Stimulated activated CD4-positive, alpha-beta T cell treated with anti-CD3 and anti-CD28 coated beads, Interleukin-1b, Interleukin-23, amount 100 ng/mL, for 24 hours (primary cell): Measurements from ENCODE around the gene STAC2.
A peak's percentile ranks its signal among the peaks of the same experiment; 100 is the strongest.

ENCODE experiments used
- DNase-seq, 4 experiments: peaks; one replicate each; pipeline ENCODE4 v3.0.0-alpha.2; 2020; ENCODE audit warnings: low read depth in 4 of 4, low spot score in 1 of 4

The STAC2 gene

DNA sequence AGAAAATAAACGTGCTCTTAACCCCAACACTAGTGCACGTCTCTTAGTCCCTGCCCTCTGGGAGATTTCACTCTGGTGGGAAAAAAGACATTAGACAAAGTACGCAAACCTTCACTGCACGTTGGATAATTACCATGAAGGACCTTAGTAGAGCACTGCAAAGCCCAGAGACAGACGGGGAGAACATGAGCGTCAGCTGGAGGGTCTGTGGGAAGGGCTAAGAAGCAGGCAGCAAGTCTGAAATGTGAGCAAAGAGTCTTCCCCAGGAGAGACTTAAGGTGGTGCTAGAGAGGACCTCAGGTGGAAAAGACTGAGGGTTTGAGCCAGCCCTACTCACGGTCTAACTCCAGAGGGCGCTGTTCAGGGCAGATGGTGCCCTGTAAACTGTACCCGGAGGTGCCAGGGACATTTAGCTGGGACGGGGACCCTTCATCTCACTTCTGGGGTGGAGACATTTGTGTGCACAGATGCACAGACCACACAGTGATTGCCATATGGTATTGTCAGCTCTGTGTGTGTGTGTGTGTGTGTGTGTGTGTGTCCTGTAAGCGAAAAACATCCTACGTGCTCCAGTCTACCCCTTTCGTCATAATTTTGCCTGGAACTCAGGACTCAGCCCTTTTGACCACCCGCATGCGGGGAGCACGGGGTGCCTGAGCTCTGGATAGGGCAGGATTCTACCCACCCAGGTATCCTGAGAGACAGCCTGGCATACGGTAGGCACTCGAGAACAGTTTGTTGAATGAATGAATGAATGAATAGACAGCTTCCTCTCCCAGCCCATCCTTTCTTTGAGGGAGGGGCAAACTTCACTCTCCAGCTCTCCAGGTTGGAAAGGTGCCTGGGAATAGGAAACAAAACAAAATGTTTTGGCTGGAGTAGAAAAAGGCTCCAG, 10.1 kb upstream of the STAC2 start:
- DNase-seq, result no peak

DNA sequence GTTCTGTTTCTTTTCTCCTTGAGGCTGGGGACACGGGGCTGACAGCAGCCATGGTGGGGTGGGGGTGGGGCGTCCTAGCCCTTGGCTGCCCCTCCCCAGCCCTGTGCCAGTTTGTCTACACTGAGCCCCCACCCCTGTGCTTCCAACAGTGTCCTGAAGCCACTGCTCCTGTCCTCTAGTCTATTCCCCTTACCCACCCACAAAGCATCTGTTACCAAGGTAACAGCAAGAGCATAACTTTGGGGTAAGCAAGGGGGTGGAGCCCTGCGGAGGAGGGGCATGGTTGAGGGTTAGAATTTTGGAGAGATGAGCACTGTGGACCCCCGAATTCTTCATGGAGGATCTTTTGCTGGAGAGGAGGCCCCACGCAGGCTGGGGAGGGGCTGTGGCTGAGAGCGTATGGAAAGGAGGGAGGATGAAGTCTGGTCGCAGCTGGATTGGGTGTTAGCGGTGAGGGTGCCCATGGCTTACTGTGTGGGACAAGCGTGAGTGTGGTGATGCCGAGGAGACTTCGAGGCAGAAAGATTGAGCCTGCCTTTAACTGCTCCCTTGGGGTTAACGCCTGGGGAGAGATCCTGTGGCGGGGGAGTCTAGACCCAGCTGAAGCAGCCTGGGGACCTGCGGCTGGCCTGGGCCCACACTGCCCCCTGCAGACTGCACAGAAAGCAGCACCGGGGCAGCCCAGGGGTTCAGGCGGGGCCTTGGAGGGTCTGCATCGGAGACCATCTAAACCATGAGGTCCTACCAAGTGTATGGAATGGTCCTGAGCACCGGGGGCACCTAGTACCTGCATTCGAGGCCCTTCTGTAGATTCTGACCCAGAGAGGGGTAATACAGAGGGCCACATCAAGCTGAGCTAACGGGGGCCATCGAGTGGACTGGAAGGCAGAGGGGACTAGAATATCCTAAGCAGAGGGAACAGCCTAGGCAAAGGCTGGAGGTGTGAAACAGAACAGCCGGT, 6.1 kb upstream of the STAC2 start:
- DNase-seq, result peak in 2 of 4 experiments; percentile 19 to 26

DNA sequence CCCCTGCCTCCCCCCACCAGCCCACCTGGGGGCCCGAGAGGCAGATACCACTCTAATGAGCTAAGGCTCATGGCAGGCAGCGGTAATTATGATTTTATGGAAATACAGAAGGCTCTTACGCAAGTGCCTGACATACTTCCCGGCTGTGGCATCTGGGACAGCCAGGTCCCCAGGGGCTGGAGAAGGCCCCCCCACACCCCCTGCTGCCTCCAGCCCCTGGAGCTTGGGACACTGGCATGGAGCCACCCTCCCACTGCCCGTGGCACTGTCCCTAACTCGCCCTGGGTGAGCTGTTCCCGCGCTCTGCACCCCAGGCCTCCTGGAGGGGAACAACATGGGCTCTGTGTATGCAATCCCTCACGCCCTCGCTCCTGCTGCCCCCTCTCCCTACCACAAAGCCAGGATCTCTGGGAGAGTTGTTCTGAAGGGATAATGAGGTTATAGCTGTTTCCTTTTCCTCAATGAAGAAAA, 5.4 kb upstream of the STAC2 start:
- no peak for DNase-seq

DNA sequence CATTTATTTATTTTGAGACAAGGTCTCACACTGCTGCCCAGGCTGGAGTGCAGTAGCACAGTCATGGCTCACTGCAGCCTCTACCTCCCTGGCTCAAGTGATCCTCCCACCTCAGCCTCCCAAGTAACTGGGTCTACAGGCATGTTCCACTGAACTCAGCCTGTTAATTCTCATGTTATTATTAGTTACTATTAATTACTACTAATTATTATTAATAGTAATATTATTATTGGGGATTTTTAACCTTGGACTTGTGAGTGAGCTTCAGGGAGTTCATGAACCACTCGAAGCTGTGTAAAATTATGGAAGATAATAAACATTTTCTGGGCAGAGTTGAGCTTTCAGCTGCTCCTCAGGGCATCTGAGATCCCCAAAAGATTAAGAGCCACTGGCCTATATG, 4.6 kb upstream of the STAC2 start:
- no peak for DNase-seq

DNA sequence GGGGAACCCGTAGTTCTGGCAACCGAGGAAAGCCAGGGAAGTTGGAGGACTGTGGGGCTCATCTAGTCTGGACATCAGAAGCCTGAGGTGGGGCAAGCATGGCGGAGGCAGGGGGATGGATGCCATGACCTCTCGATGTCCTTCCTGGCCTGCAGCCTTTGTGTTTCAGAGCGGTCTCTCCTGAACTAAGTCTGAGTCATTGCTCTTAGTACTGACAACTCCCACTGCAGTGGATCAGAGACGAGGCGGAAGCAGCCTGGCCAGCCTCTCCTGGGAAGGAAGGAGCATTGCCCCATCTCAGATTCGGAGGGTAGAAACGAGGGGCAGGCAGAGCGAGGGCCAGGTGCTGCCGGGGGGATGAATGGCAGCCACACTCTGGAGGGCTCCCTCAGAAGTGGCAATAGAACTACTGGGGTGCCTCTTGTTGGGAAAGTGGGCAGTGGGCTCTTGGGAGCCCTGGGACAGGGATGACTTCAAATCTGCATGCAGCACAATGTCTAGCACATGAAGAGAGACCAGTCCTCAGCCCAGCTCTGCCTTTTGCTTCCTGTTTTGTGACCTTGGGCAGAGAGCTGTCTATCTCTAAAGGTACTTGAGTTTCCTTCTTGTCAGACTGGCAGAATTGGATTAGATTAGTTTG, 3.6 kb upstream of the STAC2 start:
- DNase-seq, result no peak

DNA sequence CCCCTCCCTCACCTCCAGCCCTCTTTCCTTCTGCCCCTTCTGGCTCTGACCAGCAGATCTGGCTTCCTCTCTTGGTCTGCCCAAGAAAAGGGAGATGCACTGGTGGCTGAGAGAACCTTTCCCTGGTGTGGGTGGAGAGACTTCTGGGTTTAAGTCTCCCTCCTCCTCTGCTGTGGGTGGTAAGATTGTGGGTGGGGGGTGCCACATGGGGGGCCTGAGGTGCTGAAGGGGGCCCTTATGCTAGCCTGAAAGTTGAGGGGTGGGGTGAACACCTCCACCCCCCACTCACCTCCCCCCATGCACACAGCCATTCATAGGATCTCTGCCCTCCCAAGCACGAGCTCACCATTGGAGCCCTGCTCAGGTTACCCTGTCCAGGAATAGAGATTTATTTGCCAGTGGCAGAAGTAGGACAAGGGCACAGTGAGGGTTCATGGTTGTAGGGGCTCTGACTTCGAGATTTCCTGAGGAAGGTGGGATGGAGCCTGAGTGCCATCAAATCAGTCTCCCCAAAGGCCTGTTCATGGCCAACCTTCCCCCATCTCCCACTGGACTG, 1.7 kb upstream of the STAC2 start:
- DNase-seq, result no peak

DNA sequence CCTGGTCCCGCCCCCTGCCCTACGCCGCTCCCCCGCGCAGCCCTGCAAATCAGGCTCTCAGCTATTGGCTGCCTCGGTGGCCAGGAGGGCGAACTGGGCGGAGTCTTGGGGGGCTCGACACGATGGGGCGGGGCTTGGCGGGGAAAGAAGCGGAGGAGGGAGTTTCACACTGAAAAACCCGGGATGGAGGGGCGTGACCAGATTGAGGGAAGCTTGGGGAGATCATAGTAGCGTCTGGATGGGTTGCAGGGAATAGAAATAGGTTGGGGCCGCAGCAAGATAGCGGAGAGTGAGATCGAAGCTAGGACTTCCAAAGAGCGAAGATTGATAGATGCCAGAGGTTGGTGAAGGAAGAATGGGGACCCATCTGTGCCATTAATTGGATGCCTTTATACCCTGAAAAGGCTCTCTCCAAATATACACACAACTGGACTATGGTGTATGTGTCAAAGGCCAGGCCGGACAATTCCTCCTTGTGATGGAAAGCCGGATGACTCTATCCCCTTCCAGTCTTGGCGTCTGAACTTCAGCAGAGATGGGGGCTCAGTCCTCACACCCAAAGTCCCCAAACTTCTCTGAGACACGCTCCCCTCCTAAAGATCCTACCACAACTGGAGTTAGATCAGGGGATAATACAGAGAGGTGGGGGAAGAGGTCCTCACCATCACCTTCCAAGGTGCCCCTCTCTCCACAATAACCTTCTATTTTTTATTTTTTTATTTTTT, 376 bp upstream of the STAC2 start:
- DNase-seq, result peak in 1 of 4 experiments; percentile 50

DNA sequence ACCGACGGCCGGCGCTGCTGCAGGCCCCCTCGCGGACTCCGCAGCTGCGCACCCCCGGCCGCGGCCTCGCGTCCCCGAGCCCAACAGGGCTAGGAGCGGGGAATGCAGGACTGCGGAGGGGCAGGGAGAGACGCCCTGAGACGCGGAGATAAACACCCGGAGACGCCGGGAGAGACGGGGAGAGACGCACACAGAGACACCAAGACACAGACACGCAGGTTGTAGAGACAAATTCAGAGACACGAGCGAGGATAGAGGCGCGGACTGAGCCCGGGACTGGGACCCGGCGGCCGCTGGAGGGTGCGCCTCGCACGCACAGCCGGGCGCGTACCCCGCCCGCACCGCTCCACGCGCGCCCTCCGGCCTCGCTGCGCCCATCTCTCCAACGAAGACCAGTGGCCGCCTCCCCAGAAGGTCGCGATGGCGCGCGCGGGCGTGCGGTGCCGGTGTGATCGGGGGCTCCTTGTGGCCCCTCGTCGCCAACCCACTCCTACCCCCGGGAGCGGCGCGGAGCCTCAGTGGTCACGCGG, 902 bp downstream of the STAC2 start:
- no peak for DNase-seq

DNA sequence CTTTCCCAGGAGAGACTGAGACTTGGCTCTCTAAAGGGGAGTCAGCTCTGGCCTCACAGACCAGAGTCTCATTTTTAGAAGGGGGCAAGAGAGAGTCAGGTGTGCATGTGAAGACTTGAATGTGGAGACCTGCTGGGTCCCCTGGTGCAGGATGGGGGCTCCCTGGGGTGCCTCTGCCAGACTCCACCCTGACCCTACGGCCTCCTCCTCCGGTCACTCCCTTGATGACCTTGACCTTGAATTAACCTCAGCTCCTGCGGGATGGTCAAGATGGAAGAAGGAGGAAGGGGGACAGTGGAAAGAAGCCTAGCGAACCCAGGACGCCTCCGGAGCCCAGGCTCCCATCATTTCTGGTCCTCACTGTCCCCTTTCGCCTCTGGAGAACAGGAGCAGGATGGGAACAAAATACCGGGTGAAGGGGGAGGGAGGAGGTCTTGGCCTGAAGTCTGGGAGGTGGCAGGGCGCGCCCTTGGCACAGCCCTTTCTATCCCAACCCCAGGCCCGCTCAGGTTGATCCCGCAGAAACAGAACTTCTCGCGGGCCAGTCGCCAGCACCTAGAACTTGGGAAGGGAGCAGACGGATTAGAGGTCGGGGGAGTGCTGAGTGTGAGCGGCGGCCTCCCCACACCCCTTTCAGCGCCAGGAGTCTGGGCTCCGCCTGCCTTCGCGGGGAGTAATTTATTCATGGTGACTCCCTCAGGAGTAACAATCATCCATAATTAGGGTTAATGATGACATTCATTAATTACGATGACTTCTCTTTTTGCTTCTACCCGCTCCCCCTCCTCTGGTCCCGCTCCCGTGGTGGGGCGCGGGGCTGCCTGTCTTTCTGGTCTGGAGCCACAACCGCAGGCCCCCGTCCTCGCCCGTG, 1.6 kb downstream of the STAC2 start:
- no peak for DNase-seq

DNA sequence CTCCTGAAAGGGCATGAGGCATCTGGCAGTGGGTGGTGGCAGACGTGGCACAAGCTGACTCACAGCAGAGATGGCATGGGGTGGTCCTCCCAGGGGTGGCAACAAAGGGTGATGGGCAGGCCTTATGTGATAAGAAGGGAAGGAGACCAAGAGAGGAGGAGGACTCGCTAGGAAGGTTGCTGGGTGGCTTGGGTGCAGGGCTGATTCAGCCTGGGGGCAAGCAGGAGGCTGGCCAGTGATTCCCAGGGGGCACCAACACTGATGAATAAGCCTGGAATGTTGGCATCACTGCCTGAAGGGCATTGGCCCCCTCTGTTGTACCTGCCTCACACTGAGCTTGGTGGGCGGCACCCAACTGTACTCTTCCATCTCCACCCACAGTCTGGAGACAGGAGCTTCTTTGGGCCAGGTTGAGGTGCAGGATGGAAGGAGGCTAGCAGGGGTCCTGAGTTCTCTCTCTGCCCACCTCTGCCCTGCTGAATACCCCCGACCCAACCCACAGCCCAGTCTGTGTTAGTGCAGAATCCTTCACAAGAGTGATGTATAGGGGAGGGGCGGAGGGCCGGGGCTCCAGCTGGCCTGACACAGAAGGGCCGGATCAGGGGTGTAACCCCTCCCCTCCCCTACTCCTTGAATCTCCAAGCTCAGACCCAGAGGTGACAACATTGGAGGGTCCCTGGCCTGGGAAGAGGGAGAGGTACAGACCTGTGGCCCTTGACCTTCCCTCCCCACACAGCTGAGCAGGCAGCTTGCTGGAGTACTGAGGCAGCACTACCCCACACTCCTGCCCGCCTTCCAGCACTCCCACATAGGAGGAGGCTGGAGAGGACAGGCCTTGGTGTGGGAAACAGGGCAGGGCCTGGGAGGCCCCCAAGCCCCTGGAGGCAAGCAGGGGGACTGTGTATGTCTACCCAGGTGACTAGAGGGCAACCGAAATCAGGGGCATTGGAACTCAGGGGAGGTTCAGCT, 2.6 kb downstream of the STAC2 start:
- DNase-seq, result no peak

DNA sequence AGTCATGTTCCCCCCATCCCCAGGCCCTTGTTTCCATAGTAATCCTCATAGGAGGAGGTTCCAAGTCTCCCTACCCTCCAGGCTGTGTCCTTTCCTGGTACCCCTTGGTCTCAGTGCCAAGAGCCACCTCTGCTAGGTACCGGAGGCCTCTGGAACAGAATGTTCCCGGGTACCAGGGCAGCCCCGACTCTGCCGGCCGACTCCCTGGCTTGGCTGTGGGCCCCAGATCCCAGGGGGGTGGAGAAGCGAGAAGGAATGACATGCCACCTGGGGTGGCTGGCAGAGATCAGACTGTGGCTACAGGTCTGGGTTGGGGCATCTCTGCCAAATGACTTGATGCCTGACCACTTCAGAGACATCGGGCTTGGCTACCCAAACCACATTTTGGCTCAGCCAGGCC, 3.6 kb downstream of the STAC2 start:
- no peak for DNase-seq

DNA sequence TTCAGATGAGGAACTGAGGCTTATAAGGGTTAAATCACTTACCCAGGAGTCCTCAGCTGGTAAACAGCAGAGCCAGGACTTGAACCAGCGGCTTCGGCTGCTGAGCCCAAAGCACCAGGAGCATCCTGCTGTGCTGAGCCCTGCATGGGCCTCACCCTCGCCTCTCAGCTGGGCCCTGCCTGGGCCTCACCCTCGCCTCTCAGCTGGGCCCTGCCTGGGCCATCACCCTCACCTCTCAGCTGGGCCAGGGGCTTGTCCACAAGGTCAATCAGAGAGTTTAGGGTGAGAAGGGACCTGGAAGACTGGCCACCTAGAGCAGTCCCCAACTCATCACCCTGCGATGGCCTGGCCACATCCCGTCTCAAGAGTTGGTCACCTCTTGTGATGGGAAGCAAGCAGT, 4.2 kb downstream of the STAC2 start:
- DNase-seq, result no peak

DNA sequence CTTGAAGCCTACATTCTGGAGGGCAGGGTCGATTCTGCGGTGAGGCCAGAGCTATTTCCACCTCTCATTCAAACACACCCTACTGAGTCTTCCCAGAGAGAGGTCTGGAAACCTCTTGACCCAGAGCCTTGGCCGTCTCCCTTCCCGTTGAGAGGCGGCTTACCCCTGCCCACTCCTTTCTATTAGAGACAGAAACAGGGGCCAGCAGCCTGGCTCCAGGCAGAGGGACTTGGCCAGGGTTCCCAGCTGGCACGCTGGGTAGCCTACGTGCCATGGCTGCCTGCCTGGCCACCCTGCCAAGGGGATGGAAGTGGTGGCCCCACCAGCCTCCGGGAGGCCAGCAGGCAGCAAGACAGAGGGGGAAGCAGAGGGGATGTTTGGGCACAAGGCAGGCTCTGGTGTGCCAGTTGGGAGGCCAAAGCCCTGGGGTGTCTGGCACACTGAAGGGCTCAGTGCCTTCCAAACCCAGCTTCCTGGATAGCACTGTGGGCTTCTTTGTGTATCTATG, 6.0 kb downstream of the STAC2 start:
- DNase-seq, result no peak

DNA sequence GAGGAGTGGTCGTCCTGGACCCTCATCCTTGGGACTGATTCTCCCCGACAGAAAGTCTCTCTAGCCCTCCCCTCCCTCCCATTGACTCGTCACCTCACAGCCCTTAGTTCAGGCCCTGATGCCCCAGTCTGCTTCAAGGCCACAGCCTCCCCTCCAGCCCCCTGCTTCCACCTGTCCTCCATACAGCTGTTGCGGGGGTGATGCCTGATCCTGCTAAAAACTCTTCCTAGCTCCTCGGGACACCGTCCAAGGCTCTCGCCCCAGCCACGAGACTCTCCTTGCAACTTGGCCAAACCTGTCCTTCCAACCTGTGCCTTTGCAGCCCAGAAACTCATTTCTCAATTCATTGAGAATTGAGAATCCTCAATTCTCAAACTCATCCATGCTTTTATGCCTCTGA, 6.8 kb downstream of the STAC2 start:
- DNase-seq, result no peak

DNA sequence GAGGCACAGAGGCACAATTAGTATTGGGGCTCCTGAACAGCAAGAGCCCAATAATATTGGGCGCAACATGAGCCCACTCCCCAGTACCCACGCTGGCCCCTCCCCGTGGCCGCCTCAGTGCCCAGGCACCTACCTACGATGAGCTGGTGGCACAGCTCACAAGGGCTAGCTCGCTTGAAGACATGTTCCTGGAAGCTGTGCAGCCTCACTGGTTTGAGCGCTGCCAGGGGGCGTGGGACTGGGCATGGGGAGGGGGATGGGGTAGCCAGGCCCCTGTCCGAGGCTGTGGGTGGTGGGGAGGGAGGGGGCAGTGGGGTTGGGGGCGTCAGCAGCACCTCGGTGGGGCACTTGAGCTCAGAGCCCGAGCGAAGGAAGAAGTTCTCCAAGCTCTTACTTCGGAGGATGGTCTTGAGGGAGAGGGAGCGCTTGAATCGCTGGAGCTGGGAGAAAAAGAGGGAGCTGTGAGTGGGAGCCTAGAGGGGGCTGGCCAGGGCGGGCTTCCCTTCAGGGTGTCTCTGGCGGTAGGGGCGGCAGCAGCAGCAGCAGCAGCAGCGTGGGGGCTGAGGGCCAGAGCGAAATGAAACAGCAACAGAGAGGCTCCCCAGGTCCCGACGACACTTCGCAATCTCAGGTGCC, 7.9 kb downstream of the STAC2 start:
- DNase-seq, result no peak

DNA sequence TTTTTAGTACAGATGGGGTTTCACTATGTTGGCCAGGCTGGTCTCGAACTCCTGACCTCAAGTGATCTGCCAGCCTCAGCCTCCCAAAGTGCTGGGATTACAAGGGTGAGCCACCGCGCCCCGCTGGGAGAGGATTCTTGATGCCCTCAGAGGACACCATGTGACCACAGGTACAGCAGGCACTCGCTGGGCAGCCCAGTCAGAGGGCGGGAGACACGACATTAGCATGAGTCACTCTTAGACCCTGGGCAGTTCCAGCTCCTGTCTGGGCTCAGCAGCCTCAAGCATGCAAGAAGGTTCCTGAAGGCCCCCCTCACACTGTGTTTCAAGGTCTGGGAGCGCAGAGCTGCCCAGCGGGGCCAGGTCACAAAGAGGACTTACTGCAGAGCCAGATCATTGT, 11.9 kb downstream of the STAC2 start:
- no peak for DNase-seq

DNA sequence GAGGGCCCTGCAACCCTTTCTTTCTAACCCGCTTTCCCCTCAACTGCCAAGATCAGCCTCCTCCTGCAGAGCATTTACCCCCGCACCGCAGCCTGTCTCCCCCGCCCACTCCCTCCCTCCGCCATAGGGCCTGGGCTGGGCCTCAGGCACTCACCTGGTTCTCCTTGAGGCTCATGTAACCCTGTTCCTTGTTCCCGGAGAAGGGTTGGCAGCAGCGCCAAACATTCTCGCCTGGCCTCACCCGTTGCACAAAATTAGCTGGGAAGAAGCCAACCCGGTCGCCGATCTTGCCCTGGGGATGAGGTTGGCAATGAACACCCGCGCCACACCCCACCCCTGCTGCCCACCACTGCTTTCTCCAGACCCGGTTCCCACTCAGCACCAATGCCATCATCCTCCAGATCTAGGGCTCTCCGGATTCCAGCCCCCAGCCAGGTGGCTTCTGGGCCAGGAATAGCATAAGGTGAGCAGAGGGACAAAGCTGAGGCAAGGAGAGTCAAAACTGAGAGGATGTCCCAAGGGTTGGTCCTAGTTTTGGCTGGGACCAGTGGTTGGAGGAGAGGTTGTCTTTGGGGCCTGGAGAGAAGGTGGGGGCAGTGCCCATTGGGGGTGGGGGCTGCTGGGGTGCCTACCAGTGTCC, 12.8 kb downstream of the STAC2 start:
- DNase-seq, result no peak
